Activated CD8-positive, alpha-beta memory T cell treated with anti-CD3 and anti-CD28 coated beads, Interleukin-2, amount 10 ng/mL, durations not matched to agents 7 days and 5 days (primary cell): Measurements from ENCODE around the gene AADACL3. TPM values are rescaled to one million over a fixed set of nuclear protein-coding genes. Genes with fewer than 3 reads are reported as not detected.
"Not testable (repeated sequence)": the region's sequence is repeated elsewhere in the genome, so short reads cannot be mapped to it uniquely, and the experiment has no call there.

Experiments
- ATAC-seq: fragments of 150-1000 bp; cut with Tn5 transposase; one replicate; pipeline ENCODE4 v1.10.0; 2021; ENCODE audit warnings: moderate library complexity
- CTCF ChIA-PET: fragments of 350-600 bp; sonication (Branson Sonifier 250); formaldehyde crosslinking; loops from one replicate; lab custom pipeline; 2021; ENCODE audit warnings: antibody characterized with exemption; lab: Charles Lee
- DNase-seq: peaks from one replicate; pipeline ENCODE4 v3.0.0-alpha.2; 2020
- H3K27ac Mint-ChIP-seq: one replicate; pipeline ENCODE4 v1.8.0; 2021; ENCODE audit warnings: mild to moderate bottlenecking, mixed read lengths
- H3K27me3 Mint-ChIP-seq: one replicate; pipeline ENCODE4 v1.8.0; 2021; ENCODE audit warnings: mixed read lengths
- H3K36me3 Mint-ChIP-seq: one replicate; pipeline ENCODE4 v1.8.0; 2021; ENCODE audit warnings: mild to moderate bottlenecking, mixed read lengths
- H3K4me1 Mint-ChIP-seq: one replicate; pipeline ENCODE4 v1.8.0; 2021; ENCODE audit warnings: mixed read lengths
- H3K4me3 Mint-ChIP-seq: one replicate; pipeline ENCODE4 v1.8.0; 2021; ENCODE audit warnings: mild to moderate bottlenecking, moderate library complexity, mixed read lengths
- H3K9me3 Mint-ChIP-seq: one replicate; pipeline ENCODE4 v1.8.0; 2022; ENCODE audit warnings: low read depth, mixed read lengths
- total RNA-seq, 2 experiments: library from RNA; stranded (reverse); gene quantifications; one replicate each; pipeline ENCODE4 v1.2.3, GENCODE V29; 2021

Gene AADACL3
- total RNA-seq, 2 experiments from 2014 or later: not detected

DNA sequence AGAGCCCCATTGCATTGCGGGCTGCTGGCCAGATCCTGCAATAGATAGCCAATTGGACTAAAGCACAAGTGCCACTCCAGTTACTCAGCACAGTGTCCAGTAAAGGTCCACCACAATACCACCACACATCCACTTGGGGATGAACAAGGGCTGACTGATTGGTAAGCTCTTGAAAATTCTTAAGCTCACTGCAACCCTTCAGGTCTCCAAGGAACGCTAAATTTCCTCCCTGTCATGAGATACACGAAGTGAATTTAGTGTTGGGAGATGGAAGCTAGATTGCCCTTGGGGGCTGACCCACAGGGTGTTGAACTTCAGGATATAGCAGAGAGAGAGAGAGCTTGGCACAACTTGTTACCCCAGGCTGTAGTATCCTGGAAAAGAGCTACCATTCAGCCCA, 9.8 kb upstream of the AADACL3 start:
- DNase-seq (no peak), ATAC-seq (no peak)
- Mint-ChIP-seq H3K4me3 (no peak overlapping the region), H3K36me3 (no peaks in the 10 kb centered on the region), H3K9me3 (peaks cover 5% of the 10 kb centered on the region), H3K27ac (no peak overlapping the region), H3K4me1 (no peaks in the 10 kb centered on the region), H3K27me3 (peaks cover 26% of the 10 kb centered on the region)
- CTCF ChIA-PET: no interaction called here

DNA sequence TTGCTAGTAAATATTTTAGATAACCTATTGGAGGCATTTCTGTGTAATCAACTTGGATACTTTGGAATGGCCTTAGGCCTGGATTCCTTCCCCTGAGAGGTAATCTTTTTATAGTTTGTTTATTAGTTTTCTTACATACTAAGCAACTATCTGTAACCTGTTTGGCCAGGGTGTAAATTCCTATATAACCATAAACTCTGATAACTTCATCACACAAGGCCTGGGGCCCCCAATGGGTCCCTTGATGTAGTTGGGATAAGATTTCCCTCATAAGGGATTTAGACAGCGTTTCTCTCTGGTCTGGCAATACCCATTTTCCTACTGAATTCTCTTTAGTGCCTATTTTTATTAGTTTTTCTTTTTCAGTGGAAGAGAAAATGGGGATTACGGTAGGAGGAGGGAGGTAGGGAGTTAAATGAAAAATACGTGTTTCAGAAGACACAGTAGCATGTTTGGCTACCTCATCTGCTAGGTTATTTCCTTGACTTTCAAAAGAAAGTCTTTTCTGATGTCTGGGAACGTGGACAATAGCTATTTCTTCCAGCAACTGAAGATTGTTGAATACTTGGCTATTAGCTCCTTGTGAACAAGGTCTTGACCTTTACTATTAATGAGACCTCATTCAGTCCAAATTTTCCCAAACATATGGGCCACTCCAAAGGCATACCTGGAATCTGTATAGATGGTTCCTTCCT, 7.4 kb upstream of the AADACL3 start:
- Mint-ChIP-seq H3K27me3 (peaks cover 38% of the 10 kb centered on the region), H3K27ac (no peak overlapping the region), H3K4me3 (no peak overlapping the region), H3K4me1 (no peaks in the 10 kb centered on the region), H3K9me3 (peaks cover 5% of the 10 kb centered on the region), H3K36me3 (no peaks in the 10 kb centered on the region)
- ATAC-seq (no peak), DNase-seq (no peak)
- CTCF ChIA-PET: no interaction called here

DNA sequence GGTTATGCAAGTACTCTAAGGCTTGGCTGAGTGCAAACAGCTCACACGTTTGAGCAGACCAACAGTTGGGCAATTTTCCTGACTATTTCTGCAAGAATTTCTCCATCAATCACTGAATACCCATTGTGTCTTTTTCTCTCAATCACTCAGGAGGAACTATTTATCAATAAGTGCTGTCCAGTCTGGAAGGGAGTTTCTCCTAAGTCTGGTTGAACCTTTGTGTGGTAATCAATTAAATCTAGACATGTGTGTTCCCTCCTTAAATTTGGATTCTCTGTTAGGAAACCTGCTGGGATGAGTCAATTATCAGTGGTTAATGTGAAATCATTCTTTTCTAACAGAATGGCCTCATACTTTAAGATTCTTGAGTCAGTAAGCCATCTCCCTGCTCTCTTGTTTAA, 6.8 kb upstream of the AADACL3 start:
- H3K36me3 Mint-ChIP-seq: no peaks in the 10 kb centered on the region
- H3K27me3 Mint-ChIP-seq: peaks cover 38% of the 10 kb centered on the region
- no peak overlapping the region for H3K27ac Mint-ChIP-seq
- ATAC-seq: no peak
- H3K9me3 Mint-ChIP-seq: peaks cover 3% of the 10 kb centered on the region
- H3K4me1 Mint-ChIP-seq: no peaks in the 10 kb centered on the region
- CTCF ChIA-PET: no interaction called here
- no peak overlapping the region for H3K4me3 Mint-ChIP-seq
- DNase-seq: no peak

DNA sequence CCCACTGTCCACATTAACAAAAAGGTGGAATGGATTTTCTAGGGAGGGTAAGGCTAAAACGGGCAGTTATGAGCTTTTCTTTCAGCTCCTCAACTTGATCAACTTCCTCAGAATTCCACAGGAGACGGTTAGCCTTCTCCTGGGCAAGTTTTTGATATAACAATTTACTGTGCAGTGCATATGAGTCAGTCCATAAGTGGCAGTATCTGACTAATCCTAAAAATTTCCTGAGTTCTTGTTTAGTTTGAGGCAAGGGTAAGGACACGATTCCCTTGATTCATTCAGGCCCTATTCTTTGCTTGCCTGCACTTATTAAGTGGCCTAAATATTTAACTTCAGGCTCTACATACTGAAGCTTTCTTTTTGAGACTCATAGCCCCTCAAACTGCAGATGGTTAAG, 6.2 kb upstream of the AADACL3 start:
- ATAC-seq: no peak
- CTCF ChIA-PET: no interaction called here

DNA sequence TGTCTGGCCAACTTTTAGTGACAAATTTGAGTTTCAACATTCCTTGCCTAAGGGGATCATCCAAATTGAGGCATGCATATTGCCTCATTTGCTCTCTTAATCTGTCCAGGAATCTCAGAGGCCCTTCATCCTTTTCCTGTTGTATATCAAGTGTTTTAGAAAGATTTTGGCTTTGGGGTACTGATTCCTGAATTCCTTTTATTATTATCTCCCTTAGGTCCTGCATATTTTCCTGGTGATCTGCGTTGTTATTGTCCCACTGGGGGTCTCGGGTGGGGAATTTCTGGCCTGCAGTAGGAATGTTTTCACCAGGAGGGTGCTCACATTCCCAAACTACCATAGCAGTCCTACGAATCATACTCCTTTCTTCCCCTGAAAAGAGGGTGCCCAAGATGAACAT, 4.4 kb upstream of the AADACL3 start:
- Mint-ChIP-seq H3K4me1 (no peaks in the 10 kb centered on the region), H3K27ac (no peak overlapping the region), H3K9me3 (no peaks in the 10 kb centered on the region), H3K27me3 (peaks cover 41% of the 10 kb centered on the region), H3K36me3 (no peaks in the 10 kb centered on the region), H3K4me3 (no peak overlapping the region)
- CTCF ChIA-PET: no interaction called here
- DNase-seq (no peak), ATAC-seq (no peak)

More for the DNA sequence above, 6.2 kb upstream of the AADACL3 start:
- no peak overlapping the region for H3K4me3 Mint-ChIP-seq
- peaks cover 1% of the 10 kb centered on the region for H3K9me3 Mint-ChIP-seq
- no peaks in the 10 kb centered on the region for H3K4me1 Mint-ChIP-seq
- H3K36me3 Mint-ChIP-seq: no peaks in the 10 kb centered on the region
- no peak for DNase-seq
- no peak overlapping the region for H3K27ac Mint-ChIP-seq
- peaks cover 38% of the 10 kb centered on the region for H3K27me3 Mint-ChIP-seq

DNA sequence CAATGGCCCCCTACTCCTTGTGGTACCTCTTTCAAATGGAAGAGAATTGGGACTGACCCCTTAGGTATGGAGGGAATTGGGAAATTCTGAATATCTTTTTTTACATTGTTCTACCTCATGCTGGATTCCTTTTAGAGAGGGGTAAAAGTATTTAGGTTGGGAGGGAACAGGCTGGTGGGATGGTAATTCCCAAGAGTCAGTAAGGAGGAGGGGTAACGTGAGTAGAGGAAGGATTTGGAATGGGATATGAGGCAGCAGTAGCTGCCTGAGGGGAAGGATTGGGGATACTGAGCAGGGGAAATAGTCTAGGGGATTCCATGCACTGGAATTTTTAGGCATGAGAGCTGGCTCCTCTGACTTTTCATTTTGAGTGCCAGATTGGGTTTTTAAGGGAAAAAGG, 3.8 kb upstream of the AADACL3 start:
- DNase-seq (no peak), ATAC-seq (no peak)
- no peaks in the 10 kb centered on the region for H3K4me1 Mint-ChIP-seq
- no peak overlapping the region for H3K27ac Mint-ChIP-seq
- CTCF ChIA-PET: no interaction called here
- no peaks in the 10 kb centered on the region for H3K36me3 Mint-ChIP-seq
- peaks cover 41% of the 10 kb centered on the region for H3K27me3 Mint-ChIP-seq
- no peaks in the 10 kb centered on the region for H3K9me3 Mint-ChIP-seq
- H3K4me3 Mint-ChIP-seq: no peak overlapping the region

DNA sequence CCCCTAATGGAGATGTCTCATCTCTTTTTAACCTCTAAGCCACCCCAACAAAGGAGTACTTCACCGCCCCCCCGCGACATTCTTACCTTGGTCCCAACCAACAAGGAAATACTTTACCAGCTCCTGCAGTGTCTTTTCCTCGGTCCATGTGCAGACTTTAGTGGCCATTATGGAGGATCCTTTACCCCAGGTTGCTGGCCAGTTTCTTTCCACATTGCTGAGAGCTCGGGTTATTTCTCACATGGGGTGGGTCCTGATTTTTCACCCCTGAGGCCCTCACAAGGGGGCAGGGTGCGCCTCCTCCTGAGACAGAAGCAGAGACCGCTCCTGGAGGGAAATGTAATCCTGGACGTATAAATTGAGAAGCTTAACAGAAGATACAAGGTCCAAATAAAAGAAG, 3.0 kb upstream of the AADACL3 start:
- Mint-ChIP-seq H3K27me3 (peaks cover 36% of the 10 kb centered on the region), H3K36me3 (no peaks in the 10 kb centered on the region), H3K9me3 (no peaks in the 10 kb centered on the region), H3K27ac (no peak overlapping the region), H3K4me1 (no peaks in the 10 kb centered on the region), H3K4me3 (no peak overlapping the region)
- DNase-seq: no peak
- CTCF ChIA-PET: no interaction called here
- ATAC-seq: no peak

DNA sequence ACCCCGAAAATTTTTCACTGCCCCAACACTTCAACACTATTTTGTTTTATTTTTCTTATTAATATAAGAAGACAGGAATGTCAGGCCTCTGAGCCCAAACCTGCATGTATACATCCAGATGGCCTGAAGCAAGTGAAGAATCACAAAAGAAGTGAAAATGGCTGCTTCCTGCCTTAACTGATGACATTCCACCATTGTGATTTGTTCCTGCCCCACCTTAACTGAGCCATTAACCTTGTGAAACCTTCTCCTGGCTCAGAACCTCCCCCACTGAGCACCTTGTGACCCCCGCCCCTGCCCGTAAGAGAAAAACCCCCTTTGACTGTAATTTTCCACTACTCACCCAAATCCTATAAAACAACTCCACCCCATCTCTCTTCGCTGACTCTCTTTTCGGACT, 2.3 kb upstream of the AADACL3 start:
- H3K4me3 Mint-ChIP-seq, H3K4me1 Mint-ChIP-seq, CTCF ChIA-PET, ATAC-seq, H3K9me3 Mint-ChIP-seq, DNase-seq, H3K27ac Mint-ChIP-seq, H3K36me3 Mint-ChIP-seq: not testable (repeated sequence)
- H3K27me3 Mint-ChIP-seq: peaks cover 35% of the 10 kb centered on the region

DNA sequence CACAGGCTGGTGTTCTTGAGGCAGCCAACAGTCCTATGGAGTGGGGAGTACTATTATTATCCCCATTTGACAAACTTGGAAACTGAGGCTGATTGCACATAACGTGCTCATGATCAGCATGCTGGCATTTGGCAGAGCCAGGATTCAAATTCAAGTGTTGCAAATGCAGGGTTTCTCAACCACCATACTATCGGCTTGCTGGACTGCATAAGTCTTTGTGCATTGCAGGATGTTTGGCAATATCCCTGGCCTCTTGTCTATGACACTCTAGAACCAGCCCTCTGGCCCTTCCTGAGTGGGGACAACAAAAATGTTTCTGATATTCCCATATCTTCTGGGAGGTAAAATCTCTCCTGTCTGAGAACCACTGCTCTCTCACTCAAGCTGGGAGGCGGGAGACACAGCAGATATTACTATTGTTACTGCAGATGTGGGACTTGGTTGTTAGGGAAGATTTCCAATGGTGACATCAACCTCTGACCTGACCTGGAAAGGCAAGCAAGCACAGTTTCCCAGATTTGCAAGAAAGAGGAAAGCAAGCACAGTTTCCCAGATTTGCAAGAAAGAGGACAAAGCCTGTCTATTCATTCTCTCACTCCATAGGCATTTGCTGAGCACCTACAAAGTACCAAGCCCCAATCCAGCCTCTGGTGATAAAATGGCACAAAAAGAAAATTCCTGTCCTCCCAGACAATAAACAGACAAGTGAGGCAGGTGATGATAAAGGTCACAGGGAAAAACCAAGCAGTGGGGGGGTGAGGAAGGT, 1.0 kb upstream of the AADACL3 start:
- peaks cover 24% of the 10 kb centered on the region for H3K27me3 Mint-ChIP-seq

DNA sequence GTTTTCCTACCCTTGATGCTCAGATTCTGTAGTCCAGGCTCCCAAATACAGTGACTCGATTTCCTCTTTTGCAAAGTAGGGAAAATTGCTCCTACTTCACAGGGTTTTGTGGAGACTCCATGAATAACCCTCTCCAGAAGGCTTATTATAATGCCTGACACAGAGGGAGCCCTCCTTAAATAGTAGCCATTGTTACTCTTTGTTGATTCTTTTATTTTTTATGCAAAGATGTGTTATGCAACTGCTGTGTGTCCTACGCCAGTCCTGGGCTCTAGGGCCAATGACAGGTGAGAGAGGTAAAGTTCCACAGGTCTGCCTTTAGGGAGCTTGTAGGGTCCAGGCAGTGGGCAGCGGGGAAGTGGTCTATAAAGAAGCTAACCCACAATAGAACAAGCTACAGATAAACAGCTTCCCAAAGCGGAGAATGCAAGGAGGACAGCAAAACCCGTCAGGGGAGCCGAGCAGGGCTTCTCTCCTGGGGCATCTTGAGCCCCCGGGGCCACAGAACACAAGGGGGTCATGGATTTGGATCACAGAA, 1.5 kb downstream of the AADACL3 start:
- CTCF ChIA-PET: no interaction called here
- Mint-ChIP-seq H3K27me3 (peaks cover 6% of the 10 kb centered on the region), H3K9me3 (no peaks in the 10 kb centered on the region), H3K4me3 (no peak overlapping the region), H3K27ac (no peak overlapping the region), H3K36me3 (no peaks in the 10 kb centered on the region), H3K4me1 (no peaks in the 10 kb centered on the region)
- DNase-seq: no peak
- ATAC-seq: no peak

More for the DNA sequence above, 1.0 kb upstream of the AADACL3 start:
- no peaks in the 10 kb centered on the region for H3K36me3 Mint-ChIP-seq
- H3K4me3 Mint-ChIP-seq: no peak overlapping the region
- H3K9me3 Mint-ChIP-seq: no peaks in the 10 kb centered on the region
- no peaks in the 10 kb centered on the region for H3K4me1 Mint-ChIP-seq
- CTCF ChIA-PET: no interaction called here
- no peak overlapping the region for H3K27ac Mint-ChIP-seq
- DNase-seq: no peak
- ATAC-seq: no peak

DNA sequence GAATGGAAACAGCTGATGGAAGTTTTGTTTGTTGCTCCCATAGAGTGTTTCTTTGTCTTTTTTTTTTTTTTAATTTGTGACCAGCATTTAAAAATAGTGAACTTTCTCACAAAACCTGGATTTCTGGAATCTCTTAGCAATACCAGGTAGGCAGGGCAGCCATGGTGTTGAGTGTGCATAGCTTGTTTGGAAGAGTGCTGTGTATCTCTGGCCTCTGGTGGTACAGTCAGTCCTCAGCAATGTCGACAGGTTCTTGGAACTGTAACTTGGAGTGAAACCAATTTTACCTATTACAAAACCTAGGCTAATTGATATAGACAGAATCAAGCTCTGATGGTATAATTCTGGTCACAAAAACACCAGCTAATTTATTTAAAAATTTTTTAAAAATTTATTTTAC, 6.7 kb downstream of the AADACL3 start:
- CTCF ChIA-PET: no interaction called here
- H3K27ac Mint-ChIP-seq: no peak overlapping the region
- H3K36me3 Mint-ChIP-seq: no peaks in the 10 kb centered on the region
- H3K4me3 Mint-ChIP-seq: no peak overlapping the region
- no peak for ATAC-seq
- H3K9me3 Mint-ChIP-seq: no peaks in the 10 kb centered on the region
- H3K27me3 Mint-ChIP-seq: peaks cover 9% of the 10 kb centered on the region
- no peak for DNase-seq
- no peaks in the 10 kb centered on the region for H3K4me1 Mint-ChIP-seq

DNA sequence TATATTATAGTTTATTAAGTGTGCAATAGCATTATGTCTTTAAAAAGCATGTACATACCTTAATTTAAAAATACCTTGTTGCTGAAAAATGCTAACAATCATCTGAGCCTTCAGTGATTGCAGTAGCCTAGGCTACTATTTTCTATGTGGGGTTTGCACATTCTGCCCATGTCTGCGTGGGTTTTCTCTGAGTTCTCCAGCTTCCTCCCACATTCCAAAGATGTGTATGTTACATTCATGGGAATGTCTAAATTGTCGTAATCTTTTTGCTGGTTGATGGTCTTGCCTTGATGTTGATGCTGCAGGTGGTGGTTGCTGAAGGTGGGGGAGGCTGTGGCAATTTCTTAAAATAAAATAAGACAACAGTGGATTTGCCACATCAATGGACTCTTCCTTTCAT, 12.5 kb downstream of the AADACL3 start:
- peaks cover 52% of the 10 kb centered on the region for H3K27me3 Mint-ChIP-seq
- CTCF ChIA-PET: no interaction called here
- ATAC-seq (no peak), DNase-seq (no peak)
- H3K36me3 Mint-ChIP-seq: no peaks in the 10 kb centered on the region
- H3K4me1 Mint-ChIP-seq: no peaks in the 10 kb centered on the region
- no peak overlapping the region for H3K4me3 Mint-ChIP-seq
- no peaks in the 10 kb centered on the region for H3K9me3 Mint-ChIP-seq
- no peak overlapping the region for H3K27ac Mint-ChIP-seq

DNA sequence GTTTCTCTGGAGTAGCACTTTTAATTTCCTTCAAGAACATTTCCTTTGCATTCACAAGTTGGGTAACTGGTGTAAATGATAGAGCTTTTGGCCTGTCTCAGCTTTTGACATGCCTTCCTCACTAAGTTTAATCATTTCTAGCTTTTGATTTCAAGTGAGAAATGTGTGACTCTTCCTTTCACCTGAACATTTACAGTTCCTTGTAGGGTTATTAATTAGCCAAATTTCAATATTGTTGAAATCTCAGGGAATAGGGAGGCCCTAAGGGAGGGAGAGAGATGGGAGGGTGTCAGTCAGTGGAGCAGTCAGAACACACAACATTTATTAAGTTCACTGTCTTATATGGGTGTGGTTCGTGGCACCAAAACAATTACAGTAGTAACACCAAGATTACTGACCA, 14.2 kb downstream of the AADACL3 start:
- H3K27ac Mint-ChIP-seq: no peak overlapping the region
- ATAC-seq: no peak
- no peak overlapping the region for H3K4me3 Mint-ChIP-seq
- peaks cover 63% of the 10 kb centered on the region for H3K27me3 Mint-ChIP-seq
- no peaks in the 10 kb centered on the region for H3K36me3 Mint-ChIP-seq
- H3K9me3 Mint-ChIP-seq: no peaks in the 10 kb centered on the region
- DNase-seq: no peak
- CTCF ChIA-PET: no interaction called here
- H3K4me1 Mint-ChIP-seq: no peaks in the 10 kb centered on the region

DNA sequence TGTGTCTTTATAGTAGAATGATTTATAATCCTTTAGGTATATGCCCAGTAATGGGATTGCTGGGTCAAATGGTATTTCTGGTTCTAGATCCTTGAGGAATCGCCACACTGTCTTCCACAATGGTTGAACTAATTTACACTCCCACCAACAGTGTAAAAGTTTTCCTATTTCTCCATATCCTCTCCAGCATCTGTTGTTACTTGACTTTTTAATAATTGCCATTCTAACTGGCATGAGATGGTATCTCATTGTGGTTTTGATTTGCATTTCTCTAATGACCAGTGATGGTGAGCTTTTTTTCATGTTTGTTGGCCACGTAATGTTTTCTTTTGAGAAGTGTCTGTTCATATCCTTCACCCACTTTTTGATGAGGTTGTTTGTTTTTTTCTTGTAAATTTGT, 15.2 kb downstream of the AADACL3 start:
- ATAC-seq, H3K9me3 Mint-ChIP-seq, H3K27ac Mint-ChIP-seq, H3K4me3 Mint-ChIP-seq, CTCF ChIA-PET, DNase-seq, H3K4me1 Mint-ChIP-seq, H3K36me3 Mint-ChIP-seq: not testable (repeated sequence)
- H3K27me3 Mint-ChIP-seq: peaks cover 65% of the 10 kb centered on the region
